Body of pancreas (tissue), 4 donors: ENCODE measurements around the gene IVL. TPM values are rescaled to one million over a fixed set of nuclear protein-coding genes. Genes with fewer than 3 reads are reported as not detected.
A peak's percentile ranks its signal among the peaks of the same experiment; 100 is the strongest.

Source experiments
- ATAC-seq: fragments of 150-250 bp; one replicate; pipeline ENCODE4 v1.9.1; 2016
- DNase-seq, 4 donors: peaks; one replicate each; pipeline ENCODE4 v3.0.0-alpha.2; 2019
- H3K27ac ChIP-seq, 4 donors: fragments of 200-600 bp; sonication (generic); 1 replicate in 3 of 4; 2 replicates in 1 of 4; pipeline versions ENCODE4 v1.5.1 to v1.6.1; 2016 to 2019; ENCODE audit warnings: mild to moderate bottlenecking in 1 of 4, mixed read lengths in 1 of 4, moderate library complexity in 1 of 4
- H3K27me3 ChIP-seq, 2 donors: fragments of 200-600 bp; sonication (generic); one replicate each; pipeline ENCODE4 v1.6.0; 2016; ENCODE audit warnings: mild to moderate bottlenecking in 1 of 2
- H3K36me3 ChIP-seq, 2 donors: fragments of 200-600 bp; sonication (generic); replicated peaks in 1 of 2; 2 replicates each; pipeline ENCODE4 v1.5.1; 2016; ENCODE audit warnings: low read depth in 2 of 2; ENCODE audit not compliant: insufficient read depth in 1 of 2
- H3K4me1 ChIP-seq: fragments of 200-600 bp; sonication (generic); one replicate; pipeline ENCODE4 v1.6.0; 2016
- H3K4me3 ChIP-seq, 2 donors: fragments of 200-600 bp; sonication (generic); 1 replicate in 1 of 2; 2 replicates in 1 of 2; pipeline ENCODE4 v1.5.1; 2016 to 2019
- H3K9me3 ChIP-seq, 3 donors: fragments of 200-600 bp; sonication (generic); 1 replicate in 2 of 3; 2 replicates in 1 of 3; pipeline ENCODE4 v1.5.1; 2016
- POLR2A ChIP-seq, 3 donors: fragments of 450-650 bp; IDR thresholded peaks; one replicate each; pipeline ENCODE4 v1.6.1; 2016; ENCODE audit warnings: antibody characterized with exemption in 3 of 3, mild to moderate bottlenecking in 2 of 3
- WGBS, 2 donors: methylation state at CpG; one replicate each; pipeline ENCODE4 v1.1.5; 2017; 5-methylcytosine and 5-hydroxymethylcytosine counted together
- intact Hi-C: fragments of 100-400 bp; cut with DNase I; formaldehyde crosslinking; loops from one replicate; pipeline ENCODE4 v1.15.1; 2023
- total RNA-seq, 2 donors: library from RNA; depleted of rRNA; stranded (reverse); fragments of >200 nt; gene quantifications; one replicate each; pipeline ENCODE4 v1.1.0, GENCODE V29; 2016
- TF ChIP-seq, protein P1 (sequence below), 7 experiments: fragments of 450-650 bp in 4 of 7; fragments of 200-600 bp in 3 of 7; sonication (generic) in 3 of 7; IDR thresholded peaks; one replicate each; pipeline ENCODE4 v1.5.1; 2016 to 2019; ENCODE audit warnings: antibody characterized with exemption in 7 of 7

The IVL gene
- total RNA-seq, 2 donors from 2014 or later = not detected

DNA sequence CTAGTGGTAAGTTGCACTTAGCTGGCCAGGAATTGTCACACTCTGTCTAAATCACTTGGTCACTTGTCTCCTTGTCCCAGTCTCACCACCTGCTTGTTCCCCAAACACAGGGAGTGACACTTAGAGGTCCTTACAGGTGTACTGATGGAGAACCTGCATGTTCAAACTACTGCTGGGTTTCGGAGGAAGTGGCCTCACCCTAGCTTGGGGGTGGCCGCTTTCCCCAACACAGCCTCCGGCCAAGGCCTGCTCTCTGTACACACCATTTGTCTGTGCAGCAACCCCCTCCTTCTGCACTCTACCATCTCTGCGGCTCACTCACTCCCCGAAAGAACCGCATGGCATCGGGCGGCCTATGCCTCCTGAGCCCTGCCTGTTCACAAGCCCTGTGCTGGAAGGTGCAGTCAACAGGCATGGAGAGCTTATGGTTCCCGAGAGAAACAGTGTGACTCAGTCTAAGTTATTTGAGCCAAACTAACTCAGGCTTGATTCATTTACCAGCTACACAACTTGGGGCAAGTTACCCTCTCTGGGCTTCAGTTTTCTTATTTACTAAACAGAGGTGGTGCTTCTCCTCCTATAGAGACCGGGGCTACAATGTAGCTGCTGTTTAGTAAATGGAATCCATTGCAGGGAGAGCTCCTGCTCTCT is 51.6 kb downstream of the IVL start:
- ATAC-seq (no peak), DNase-seq (no peak)
- Histone ChIP-seq H3K4me3 (no peak overlapping the region), H3K27ac (no peak overlapping the region), H3K4me1 (no peaks in the 10 kb centered on the region), H3K9me3 (no peaks in the 10 kb centered on the region), H3K36me3 (no peaks in the 10 kb centered on the region), H3K27me3 (no peaks in the 10 kb centered on the region)
- WGBS, 2 donors = 83 to 84% methylated on average over 10 of the region's 10 CpGs
- TF ChIP-seq, protein P1, sequence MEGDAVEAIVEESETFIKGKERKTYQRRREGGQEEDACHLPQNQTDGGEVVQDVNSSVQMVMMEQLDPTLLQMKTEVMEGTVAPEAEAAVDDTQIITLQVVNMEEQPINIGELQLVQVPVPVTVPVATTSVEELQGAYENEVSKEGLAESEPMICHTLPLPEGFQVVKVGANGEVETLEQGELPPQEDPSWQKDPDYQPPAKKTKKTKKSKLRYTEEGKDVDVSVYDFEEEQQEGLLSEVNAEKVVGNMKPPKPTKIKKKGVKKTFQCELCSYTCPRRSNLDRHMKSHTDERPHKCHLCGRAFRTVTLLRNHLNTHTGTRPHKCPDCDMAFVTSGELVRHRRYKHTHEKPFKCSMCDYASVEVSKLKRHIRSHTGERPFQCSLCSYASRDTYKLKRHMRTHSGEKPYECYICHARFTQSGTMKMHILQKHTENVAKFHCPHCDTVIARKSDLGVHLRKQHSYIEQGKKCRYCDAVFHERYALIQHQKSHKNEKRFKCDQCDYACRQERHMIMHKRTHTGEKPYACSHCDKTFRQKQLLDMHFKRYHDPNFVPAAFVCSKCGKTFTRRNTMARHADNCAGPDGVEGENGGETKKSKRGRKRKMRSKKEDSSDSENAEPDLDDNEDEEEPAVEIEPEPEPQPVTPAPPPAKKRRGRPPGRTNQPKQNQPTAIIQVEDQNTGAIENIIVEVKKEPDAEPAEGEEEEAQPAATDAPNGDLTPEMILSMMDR (IDR thresholded peaks at IDR 0.05) = no peak
- no peak for TF ChIP-seq POLR2A (IDR thresholded peaks at IDR 0.05)
- intact Hi-C loops = no loop called here

DNA sequence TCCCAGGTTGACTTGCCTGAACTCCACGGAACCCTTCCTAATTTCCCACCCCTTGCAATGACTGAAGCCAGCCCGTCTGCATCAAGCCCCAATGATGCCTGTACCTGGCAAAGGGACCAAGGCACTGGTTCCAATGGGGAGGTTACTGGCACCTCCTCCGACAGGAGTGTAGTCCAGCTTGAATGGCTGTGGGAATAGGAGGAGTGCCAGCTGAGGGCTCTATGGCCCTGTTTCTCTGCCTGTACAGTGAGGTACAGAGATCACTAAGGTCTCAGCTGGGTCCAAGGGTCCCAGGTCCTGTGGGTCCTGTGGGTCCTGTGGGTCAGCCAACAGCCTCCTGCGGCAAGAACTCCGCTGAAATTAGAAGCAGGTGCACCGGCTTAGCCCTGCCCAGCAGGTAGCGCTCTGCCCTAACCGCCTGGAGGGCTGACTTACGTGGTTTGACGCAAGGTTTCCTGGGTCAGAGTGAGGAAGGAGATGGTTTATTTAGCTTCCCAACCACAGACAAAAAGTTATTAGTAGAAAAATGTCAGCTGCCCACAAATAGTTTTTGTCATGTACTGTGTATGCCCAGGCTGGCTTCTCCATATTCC is 52.2 kb downstream of the IVL start:
- DNase-seq (peak in 3 of 4 donors; percentile 8 to 24 (median 18)), ATAC-seq (no peak)
- no peaks in the 10 kb centered on the region for H3K4me1 ChIP-seq
- TF ChIP-seq, protein P1 (IDR thresholded peaks at IDR 0.05) = peak in 6 of 7 experiments; percentile 8 to 52 (median 29)
- no peak for TF ChIP-seq POLR2A (IDR thresholded peaks at IDR 0.05)
- no peaks in the 10 kb centered on the region for H3K9me3 ChIP-seq
- no peaks in the 10 kb centered on the region for H3K36me3 ChIP-seq
- no peak overlapping the region for H3K27ac ChIP-seq
- 56 to 62% methylated on average over 10 of the region's 10 CpGs for WGBS, 2 donors
- H3K27me3 ChIP-seq = no peaks in the 10 kb centered on the region
- no peak overlapping the region for H3K4me3 ChIP-seq
- intact Hi-C loops = no loop called here

Other genes with a start within 250 kb of the IVL start
- gene LCE2D, start 245.2 kb upstream of the IVL start, total RNA-seq = not detected
- gene LCE2C, start 233.3 kb upstream of the IVL start, total RNA-seq = not detected
- not detected for gene LCE2B, start 222.4 kb upstream of the IVL start, total RNA-seq
- not detected for gene LCE2A, start 210.2 kb upstream of the IVL start, total RNA-seq
- gene LCE4A, start 200.4 kb upstream of the IVL start, total RNA-seq = not detected
- gene KPRP, start 150.5 kb upstream of the IVL start, total RNA-seq = not detected
- gene LCE1F, start 133.4 kb upstream of the IVL start, total RNA-seq = not detected
- gene LCE1E, start 122.3 kb upstream of the IVL start, total RNA-seq = not detected
- not detected for gene LCE1D, start 111.8 kb upstream of the IVL start, total RNA-seq
- not detected for gene LCE1C, start 101.9 kb upstream of the IVL start, total RNA-seq
- gene LCE1B, start 96.6 kb upstream of the IVL start, total RNA-seq = not detected
- gene LCE1A, start 81.1 kb upstream of the IVL start, total RNA-seq = not detected
- not detected for gene LCE6A, start 65.7 kb upstream of the IVL start, total RNA-seq
- not detected for gene LCE7A, start 48.5 kb upstream of the IVL start, total RNA-seq
- gene SMCP, start 30.2 kb upstream of the IVL start, total RNA-seq = not detected
- not detected for gene SPRR5, start 38.7 kb downstream of the IVL start, total RNA-seq
- not detected for gene SPRR4, start 62.1 kb downstream of the IVL start, total RNA-seq
- gene SPRR1A, start 75.5 kb downstream of the IVL start, total RNA-seq = not detected
- gene SPRR3, start 93.2 kb downstream of the IVL start, total RNA-seq = not detected
- gene SPRR1B, start 122.7 kb downstream of the IVL start, total RNA-seq = not detected
- not detected for gene SPRR2D, start 132.6 kb downstream of the IVL start, total RNA-seq
- not detected for gene SPRR2A, start 149.0 kb downstream of the IVL start, total RNA-seq
- not detected for gene SPRR2B, start 163.1 kb downstream of the IVL start, total RNA-seq
- not detected for gene SPRR2E, start 186.0 kb downstream of the IVL start, total RNA-seq
- 1 to 10 TPM in 1 of 2 donors, not detected in 1; 1.3 TPM for gene SPRR2F, start 205.0 kb downstream of the IVL start, total RNA-seq
- gene SPRR2G, start 242.3 kb downstream of the IVL start, total RNA-seq = not detected